Fibroblast of villous mesenchyme (primary cell): ENCODE results near the gene TTC28. TPM values are rescaled to one million over a fixed set of nuclear protein-coding genes. Genes with fewer than 3 reads are reported as not detected.

Source experiments
- DNase-seq: peaks from one replicate; pipeline ENCODE4 v3.0.0-alpha.2; 2010; ENCODE audit warnings: low read depth
- H3K4me3 ChIP-seq: 2 replicates; pipeline ENCODE4 v1.5.1; 2011; ENCODE audit warnings: low read depth, mild to moderate bottlenecking, low read length
- total RNA-seq: library from RNA; depleted of rRNA; stranded (reverse); fragments of >200 nt; gene quantifications from 2 replicates; pipeline ENCODE4 v1.2.3, GENCODE V29; 2012
- TF ChIP-seq, protein P1 (sequence below): IDR thresholded peaks from 2 replicates; pipeline ENCODE4 v1.5.1; 2012; ENCODE audit warnings: low read depth, mild to moderate bottlenecking, low read length; ENCODE audit not compliant: insufficient read depth

Gene TTC28
- total RNA-seq, 1 donor, result 23.3 TPM

GRCh38 chr22:28002181-28002700, 677.4 kb downstream of the TTC28 start:
- no peak overlapping the region for H3K4me3 ChIP-seq
- no peak for DNase-seq
- TF ChIP-seq, protein P1, sequence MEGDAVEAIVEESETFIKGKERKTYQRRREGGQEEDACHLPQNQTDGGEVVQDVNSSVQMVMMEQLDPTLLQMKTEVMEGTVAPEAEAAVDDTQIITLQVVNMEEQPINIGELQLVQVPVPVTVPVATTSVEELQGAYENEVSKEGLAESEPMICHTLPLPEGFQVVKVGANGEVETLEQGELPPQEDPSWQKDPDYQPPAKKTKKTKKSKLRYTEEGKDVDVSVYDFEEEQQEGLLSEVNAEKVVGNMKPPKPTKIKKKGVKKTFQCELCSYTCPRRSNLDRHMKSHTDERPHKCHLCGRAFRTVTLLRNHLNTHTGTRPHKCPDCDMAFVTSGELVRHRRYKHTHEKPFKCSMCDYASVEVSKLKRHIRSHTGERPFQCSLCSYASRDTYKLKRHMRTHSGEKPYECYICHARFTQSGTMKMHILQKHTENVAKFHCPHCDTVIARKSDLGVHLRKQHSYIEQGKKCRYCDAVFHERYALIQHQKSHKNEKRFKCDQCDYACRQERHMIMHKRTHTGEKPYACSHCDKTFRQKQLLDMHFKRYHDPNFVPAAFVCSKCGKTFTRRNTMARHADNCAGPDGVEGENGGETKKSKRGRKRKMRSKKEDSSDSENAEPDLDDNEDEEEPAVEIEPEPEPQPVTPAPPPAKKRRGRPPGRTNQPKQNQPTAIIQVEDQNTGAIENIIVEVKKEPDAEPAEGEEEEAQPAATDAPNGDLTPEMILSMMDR, result no peak

GRCh38 chr22:28001171-28001835, 678.3 kb downstream of the TTC28 start:
- H3K4me3 ChIP-seq, result no peak overlapping the region
- TF ChIP-seq, protein P1, result no peak
- no peak for DNase-seq

- H3K4me3 ChIP-seq, result no peak overlapping the region
- TF ChIP-seq, protein P1, result no peak
- no peak for DNase-seq
These were observed 679.3 kb downstream of the TTC28 start for GRCh38 chr22:28000361-28000760.

DNA sequence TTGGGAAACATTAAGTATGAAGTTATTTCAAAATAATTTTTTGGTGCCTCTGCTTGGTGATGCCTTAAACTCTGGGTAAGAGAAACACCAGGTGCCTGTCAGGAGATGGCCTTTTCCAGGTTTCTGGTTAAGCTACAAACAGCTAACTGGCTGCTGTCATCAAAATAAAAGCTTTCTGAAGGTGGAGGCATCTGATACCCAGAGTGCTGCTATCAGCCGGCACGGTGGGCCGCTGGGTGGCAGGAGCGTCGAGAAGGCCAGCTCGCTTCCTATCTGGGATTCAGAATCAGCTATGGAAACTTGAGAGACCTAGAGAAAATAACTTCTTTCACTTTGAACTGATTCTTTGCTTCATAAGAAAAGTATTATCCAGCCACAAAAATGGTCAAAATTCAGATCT, 679.8 kb downstream of the TTC28 start:
- no peak for DNase-seq
- TF ChIP-seq, protein P1, result no peak
- no peak overlapping the region for H3K4me3 ChIP-seq

DNA sequence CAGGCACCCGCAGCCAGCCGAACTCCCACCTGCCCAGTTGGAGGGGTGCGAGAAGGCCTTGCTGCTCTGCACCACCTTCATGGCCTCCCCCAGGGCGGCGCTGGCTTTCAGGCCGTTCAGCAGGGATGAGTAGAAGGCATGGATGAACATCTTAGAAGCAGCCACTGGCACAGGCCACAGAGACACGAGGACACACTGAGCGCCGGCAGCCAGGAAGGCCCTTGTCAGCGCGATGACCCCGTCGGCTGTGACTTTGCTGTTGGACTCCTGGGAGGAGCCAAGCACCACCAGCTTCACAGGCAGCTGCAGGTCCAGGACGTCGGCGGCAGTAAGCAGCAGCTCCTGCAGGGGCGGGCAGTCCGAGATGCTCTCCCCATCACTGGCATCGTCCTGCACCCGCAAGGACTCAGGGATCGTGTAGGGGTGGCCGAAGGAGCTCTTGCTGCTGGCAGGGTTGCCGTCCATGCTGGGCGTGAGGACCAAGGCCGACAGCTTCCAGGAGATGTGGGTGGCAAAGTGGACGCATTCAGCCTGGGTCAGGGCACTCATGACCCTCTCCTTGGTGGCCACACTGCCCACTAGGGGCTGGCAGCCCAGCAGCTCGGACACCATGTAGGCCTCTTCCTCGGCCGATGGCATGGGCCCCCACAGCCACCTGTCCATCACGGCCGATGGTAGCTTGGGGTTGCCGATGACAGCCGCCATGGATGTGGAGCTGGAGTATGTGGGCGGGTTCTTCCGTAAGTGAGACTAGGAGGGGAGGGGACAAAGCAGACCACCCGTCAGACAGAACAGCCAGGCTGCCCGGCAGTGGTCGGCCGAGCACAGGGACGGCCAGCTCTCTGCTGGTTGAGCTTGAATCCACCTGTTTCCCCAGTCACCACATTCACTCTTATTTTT, 680.9 kb downstream of the TTC28 start:
- no peak for DNase-seq
- H3K4me3 ChIP-seq, result no peak overlapping the region
- TF ChIP-seq, protein P1, result no peak

DNA sequence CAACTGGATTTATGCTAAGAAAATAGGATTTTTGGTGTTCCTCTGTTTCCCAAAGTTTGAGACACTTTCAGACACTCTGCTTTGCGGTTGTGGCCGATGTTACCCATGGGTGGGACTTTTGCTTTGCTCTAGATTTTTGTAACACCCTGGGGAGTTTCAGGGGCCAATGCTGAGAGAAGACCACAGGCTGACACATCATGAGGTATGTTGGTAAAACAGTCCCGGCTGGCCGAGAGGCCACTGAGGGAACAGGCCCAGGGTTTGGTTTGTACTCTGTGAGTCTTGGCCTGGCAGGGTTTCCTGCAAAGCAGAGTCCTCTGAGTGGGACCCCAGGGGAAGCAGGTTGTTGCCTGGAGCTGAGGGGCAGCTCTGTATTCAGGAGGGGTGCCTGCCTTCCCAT, 682.1 kb downstream of the TTC28 start:
- DNase-seq, result no peak
- no peak overlapping the region for H3K4me3 ChIP-seq
- TF ChIP-seq, protein P1, result no peak
